EH (cell line): ENCODE data around the gene ZMYM1.
"Not testable (repeated sequence)": the region's sequence is repeated elsewhere in the genome, so short reads cannot be mapped to it uniquely, and the experiment has no call there.

Experiments used
- DNase-seq: peaks from one replicate; pipeline ENCODE4 v3.0.0-alpha.2; 2015; ENCODE audit warnings: low read depth

Gene ZMYM1

DNA sequence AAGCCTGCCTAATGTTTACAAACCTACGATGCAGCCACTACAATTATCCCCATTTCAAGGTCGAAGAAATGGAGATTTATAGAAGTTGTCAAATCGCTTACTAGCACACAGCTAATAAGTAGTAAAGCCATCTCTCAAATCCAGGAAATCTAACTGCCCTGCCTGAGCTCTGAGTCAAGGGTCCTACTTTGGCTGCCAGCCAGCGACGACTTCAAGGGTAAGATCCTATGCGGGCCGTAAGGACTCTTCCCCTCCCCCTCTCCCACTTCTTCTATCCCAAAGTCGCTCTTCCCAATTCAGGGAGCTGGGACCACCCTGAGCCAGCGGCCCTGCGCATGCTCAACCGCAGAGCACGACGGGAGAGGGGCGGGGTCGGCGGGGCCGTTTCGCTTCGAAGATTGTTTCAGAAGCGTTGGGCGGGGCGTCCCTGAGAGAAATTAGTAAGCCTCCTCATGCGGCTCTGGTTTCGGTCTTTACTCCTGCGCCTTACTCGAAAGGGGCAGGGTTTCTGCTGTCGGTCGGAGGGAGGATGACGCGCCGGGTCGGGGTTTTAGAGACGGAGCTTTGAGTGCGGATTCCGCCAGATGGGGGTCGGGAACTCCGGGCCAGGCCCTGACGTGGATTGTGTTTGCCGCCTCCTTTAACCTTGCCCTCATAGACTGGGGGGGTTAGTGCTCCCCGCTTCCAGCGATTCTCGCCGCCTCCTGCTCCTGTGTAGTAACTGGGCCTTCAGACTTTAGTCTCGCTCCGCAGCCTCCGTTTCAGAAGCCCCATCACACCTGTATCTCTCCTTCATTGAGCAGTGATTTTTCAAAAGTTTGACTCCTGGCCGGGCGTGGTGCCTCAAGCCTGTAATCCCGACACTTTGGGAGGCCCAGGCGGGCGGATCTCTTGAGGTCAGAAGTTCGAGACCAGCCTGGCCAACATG lies at the start of gene ZMYM1:
TSS of gene ZMYM1 (plus strand) at position 383 of the 928 bp plus-strand sequence. CDS start 14,603 bp downstream, outside the sequence.
- DNase-seq = peak; percentile 91

- DNase-seq = no peak
Observed at GRCh38 chr1:35029761-35030160, 49.4 kb upstream of the ZMYM1 start.

DNA sequence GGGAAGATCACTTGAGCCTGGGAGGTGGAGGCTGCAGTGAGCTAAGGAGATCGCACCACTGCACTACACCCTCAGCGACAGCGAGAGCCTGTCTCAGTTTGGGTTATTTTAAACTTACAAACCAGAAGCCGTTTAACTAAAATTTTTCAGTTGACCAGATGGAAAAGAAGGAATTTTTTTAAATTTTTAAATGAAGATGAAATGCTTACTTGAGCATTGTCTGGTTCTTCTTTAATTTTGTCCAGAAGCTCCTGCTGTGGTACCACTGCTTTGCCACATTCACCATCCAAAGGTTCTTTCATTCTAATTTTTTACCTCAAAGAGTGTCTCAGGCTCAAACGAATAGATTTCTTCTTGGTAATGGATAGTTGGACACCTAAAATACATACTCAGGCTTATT lies 48.8 kb upstream of the ZMYM1 start:
- DNase-seq = peak; percentile 3

- peak; percentile 57 for DNase-seq
Observed at GRCh38 chr1:35030756-35031446, 48.3 kb upstream of the ZMYM1 start.

DNA sequence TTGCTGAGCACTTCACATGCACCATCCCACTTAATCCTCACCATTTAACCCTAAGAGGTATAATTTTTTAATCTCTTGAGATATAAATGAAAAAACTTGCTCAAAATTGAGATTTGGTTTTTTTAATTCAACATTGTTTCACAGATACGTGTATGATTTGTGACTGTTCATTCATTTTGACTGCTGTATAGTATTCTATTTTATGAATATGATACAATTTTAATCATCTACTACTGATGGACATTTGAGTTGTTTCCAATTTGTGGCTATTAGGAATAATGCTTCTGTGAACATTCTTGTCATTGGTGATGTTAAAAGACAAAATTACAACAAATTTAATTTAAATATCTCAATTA lies 46.8 kb upstream of the ZMYM1 start:
- no peak for DNase-seq

DNA sequence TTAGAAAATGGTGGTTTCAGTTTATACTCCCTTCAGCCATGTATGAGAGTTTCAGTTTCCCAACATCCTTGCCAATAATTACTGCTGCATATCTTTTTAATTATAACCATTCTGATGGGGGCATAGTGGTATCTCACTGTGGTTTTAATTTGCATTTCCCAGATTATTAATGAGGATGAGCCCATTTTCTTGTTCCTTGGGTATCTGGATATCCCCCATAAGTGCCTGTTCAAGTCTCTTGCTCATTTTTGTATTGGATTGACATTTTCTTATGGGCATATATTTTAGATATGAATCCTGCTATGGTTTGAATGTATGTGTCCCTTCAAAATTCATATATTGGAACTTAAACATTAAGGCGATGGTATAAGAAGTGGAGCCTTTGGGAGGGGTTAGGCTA lies 45.8 kb upstream of the ZMYM1 start:
- no peak for DNase-seq

DNA sequence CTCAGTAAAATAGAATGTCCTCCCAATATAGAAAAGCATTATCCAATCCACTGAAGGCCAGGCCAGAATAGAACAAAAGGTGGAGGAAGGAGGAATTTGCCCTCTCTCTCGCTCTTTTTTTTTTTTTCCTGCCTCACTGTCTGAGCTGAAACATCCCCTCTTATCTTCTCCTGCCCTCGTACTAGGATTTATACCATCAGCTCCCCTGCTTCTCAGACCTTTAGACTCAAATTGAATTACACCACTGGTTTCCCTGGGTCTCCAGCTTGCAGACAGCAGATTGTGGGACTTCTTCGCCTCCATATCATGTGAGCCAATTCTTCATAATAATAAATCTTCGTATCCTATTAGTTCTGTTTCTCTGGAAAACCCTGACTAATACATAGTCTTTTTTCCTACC lies 42.6 kb upstream of the ZMYM1 start:
- DNase-seq = no peak

DNA sequence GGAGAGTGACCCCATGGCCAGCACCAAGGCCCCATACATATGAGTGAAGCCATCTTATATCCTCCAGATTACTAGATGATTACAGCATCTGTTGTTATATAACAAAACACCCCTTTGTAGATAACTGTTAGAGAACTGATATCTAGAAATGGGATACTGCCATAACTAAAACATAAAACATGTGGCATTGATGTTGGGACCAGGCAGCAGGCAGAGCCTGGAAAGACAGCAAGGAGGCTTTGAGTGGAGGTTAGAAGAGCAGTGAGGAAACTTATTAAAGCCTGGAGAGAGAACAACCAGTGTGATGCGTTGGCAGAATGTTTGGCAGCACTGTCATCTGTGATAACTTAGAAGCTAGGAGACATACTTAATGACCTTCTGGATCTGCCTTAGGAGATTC lies 42.0 kb upstream of the ZMYM1 start:
- peak; percentile 4 for DNase-seq

DNA sequence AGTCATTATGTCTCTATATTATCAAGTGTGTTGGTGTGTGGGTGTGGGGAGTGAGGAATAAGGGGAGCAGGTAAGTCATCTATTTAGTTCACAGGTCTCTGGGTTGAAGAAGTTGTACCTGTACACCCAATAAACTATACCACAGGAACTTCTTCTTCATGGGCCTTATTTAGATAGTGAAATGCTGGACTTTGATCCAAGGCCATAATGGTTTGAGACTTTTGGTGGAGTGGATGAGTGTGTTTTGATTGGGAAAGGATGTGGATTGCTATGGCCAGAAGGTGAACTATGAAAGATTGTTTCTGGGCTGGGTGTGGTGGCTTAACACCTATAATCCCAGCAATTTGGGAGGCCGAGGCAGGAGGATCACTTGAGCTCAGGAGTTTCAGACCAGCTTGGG lies 40.5 kb upstream of the ZMYM1 start:
- no peak for DNase-seq

DNA sequence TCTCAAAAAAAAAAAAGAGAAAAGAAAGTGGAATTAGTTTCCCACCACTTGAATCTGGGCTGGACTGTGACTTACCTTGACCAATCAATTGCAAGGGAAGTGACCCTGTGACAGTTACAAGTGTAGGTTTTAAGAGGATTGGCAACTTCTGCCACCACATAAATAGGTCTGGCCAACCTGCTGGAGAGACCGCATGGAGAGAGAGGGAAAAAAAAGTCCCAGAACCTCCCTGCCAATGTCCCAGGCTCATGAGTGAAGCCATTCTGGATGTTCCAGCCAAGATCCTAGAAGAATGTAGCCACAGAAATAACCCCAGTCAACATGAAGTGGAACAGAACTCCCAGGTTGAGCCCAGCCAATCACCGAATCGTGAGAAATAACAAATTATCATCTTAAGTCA lies 35.7 kb upstream of the ZMYM1 start:
- no peak for DNase-seq

DNA sequence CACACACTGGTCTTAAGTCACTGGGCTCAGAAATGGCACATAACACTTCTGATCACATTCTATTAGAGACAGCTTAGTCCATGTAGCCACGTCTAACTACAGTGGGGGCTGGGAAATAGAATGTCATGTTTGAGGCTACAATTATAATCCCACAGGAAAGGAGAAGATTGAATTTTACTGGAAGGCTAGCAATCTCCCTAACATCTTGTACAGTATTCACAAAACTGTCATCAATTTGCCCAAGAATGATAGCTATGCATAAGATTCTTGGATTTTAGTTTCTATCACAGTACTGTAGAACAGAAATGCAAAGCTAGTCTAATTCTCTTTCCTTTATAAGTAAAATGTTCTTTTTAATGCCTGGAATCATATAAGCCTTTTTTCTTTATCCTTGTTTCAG lies 34.8 kb upstream of the ZMYM1 start:
- peak; percentile 71 for DNase-seq

DNA sequence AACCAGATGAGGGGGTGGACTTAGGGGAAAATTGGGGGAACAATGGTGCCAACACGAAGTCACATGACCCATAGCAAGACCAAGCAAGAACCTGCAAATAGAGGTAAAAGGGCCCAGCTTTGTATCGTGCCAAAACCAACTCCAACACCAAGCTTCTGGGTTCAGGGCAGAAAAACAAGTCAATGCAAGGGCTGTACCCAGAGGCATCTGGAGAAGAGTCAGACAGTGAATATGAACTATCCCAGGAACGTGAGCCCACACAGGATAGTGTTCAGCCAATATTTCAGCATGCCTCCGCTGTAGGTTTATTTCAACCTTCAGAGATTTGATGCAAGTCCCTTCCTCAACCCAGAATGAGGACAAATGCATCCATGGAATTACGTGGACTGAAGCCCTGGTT lies 32.5 kb upstream of the ZMYM1 start:
- DNase-seq = no peak

GRCh38 chr1:35047188-35047858 lies 31.9 kb upstream of the ZMYM1 start:
- peak; percentile 99 for DNase-seq

DNA sequence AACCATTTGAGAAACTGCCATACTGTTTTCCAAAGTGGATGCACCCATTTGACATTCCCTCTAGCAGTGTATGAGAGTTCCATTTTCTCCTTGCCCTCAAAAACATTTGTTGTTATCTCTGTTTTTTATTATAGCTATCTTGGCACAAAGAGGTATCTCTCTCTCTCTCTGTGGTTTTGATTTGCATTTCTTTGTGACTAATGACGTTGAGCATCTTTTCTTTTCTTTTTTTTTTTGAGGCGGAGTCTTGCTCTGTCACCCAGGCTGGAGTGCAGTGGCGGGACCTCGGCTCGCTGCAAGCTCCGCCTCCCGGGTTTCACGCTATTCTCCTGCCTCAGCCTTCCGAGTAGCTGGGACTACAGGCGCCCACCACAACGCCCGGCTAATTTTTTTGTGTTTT lies 30.1 kb upstream of the ZMYM1 start:
- DNase-seq = peak; percentile 79

DNA sequence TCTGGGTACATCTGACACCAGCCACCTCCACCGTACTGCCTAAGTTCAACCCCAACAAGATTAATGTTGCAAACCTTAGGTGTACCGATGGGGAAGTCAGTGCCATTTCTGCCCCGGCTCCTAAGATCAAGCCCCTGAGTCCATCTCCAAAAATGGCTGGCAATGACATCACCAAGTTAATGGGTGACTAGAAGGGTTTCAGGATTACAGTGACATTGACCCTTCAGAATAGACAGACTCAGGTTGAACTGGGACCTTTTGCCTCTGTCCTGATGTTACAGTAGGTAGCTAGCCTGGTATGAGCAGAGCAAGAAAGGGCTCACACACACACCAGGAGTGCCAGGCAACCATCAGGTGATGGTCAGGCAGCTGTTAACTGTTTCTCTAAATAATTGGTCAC lies 25.8 kb upstream of the ZMYM1 start:
- no peak for DNase-seq

- not testable (repeated sequence) for DNase-seq
Observed at GRCh38 chr1:35054282-35054681, 24.9 kb upstream of the ZMYM1 start.

GRCh38 chr1:35058321-35058720 lies 20.9 kb upstream of the ZMYM1 start:
- DNase-seq = not testable (repeated sequence)

- DNase-seq = no peak
Observed at GRCh38 chr1:35058988-35059387, 20.2 kb upstream of the ZMYM1 start.

DNA sequence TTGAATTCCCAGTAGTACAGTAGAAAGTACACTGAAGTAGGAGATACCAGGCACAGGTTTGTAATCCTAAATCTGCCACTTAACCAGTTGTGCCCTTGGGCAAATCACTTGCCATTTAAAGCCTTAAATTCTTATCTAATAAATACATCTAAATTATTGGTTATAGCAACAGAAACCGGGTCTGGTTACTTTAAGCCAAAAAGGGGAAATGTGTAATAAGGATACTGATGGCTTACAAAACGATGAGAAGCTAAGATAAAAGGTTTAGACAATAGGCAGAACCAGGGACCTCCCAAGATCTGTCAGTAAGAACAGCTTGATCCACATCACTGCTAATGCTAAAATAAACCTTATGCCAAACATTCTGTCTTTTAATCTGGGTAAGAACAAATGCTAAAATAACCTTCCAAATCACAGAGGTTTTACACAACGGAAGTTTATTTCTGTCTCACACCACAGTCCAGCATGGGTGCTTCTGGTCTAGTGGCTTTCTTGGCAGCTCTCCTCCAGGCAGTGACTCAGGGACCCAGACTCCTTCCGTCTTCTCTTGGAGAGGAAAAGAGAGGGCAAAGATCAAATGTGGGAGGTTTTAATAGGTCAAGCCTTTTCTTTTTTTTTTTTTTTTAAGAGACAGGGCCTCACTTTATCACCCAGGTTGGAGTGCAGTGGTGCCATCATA lies 16.5 kb upstream of the ZMYM1 start:
- DNase-seq = peak; percentile 45

GRCh38 chr1:35064265-35064664 lies 14.9 kb upstream of the ZMYM1 start:
- no peak for DNase-seq

DNA sequence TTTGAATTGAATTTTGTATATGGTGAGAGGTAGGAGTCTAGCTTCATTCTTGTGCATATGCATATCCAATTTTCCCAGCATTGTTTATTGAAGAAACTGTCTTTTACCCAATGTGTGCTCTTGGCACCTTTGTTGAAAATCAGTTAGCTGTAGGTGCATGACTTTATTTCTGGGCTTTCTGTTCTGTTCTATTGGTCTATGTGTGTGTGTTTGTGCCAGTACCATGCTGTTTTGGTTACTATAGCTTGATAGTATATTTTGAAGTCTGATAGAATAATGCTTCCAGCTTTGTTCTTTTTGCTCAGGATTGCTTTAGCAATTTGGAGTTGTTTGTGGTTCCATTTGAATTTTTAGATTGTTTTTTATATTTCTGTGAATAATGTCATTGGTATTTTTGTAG lies 9.4 kb upstream of the ZMYM1 start:
- DNase-seq = no peak

DNA sequence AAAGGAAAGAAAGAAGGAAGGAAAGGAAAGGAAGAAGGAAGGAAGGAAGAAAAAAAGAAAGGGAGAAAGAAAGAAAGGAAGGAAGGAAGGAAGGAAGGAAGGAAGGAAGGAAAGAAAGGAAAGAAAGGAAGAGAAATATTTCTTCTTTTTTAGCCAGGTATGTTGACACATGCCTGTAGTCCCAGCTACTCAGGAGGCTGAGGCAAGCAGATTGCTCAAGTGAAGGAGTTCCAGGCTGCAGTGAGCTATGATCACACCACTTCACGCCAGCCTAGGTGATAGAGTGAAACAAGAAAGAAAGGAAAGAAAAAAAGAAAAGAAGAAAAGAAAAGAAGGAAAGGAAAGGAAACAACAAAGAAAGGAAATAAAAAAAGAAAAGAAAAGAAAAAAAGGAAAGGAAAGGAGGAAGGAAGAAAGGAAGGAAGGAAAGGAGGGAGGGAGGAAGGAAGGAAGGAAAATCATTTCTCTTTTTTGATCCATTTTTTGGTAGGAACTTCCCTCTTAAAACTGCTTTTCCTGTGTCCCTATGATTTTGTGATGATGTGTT lies 5.8 kb upstream of the ZMYM1 start:
- no peak for DNase-seq
